IPS-15b (cell line): ENCODE results near the gene CBLB.

Experiments used
- H3K27me3 ChIP-seq: one replicate; pipeline ENCODE4 v1.6.1; 2013; ENCODE audit warnings: low read length; ENCODE audit not compliant: control insufficient read depth, insufficient read depth
- H3K36me3 ChIP-seq: one replicate; pipeline ENCODE4 v1.6.1; 2013; ENCODE audit warnings: low read length; ENCODE audit not compliant: control insufficient read depth, insufficient read depth
- H3K4me1 ChIP-seq: one replicate; pipeline ENCODE4 v1.6.1; 2013; ENCODE audit warnings: mild to moderate bottlenecking, low read length; ENCODE audit not compliant: control insufficient read depth, insufficient read depth
- H3K4me3 ChIP-seq: one replicate; pipeline ENCODE4 v1.5.1; 2013; ENCODE audit warnings: low read depth, low read length
- H3K9ac ChIP-seq: one replicate; pipeline ENCODE4 v1.6.1; 2013; ENCODE audit warnings: low read depth, mild to moderate bottlenecking, low read length
- H3K9me3 ChIP-seq: one replicate; pipeline ENCODE4 v1.6.1; 2013; ENCODE audit warnings: mild to moderate bottlenecking, low read length; ENCODE audit not compliant: control insufficient read depth, insufficient read depth

Gene CBLB

GRCh38 chr3:105774444-105775180 is 94.2 kb downstream of the CBLB start:
- Histone ChIP-seq H3K4me3 (no peak overlapping the region), H3K27me3 (no peaks in the 10 kb centered on the region), H3K4me1 (no peaks in the 10 kb centered on the region), H3K9ac (no peak overlapping the region), H3K36me3 (no peaks in the 10 kb centered on the region), H3K9me3 (no peaks in the 10 kb centered on the region)

- Histone ChIP-seq H3K9ac (no peak overlapping the region), H3K4me1 (no peaks in the 10 kb centered on the region), H3K4me3 (no peak overlapping the region), H3K27me3 (no peaks in the 10 kb centered on the region), H3K9me3 (no peaks in the 10 kb centered on the region), H3K36me3 (no peaks in the 10 kb centered on the region)
Observed at GRCh38 chr3:105773291-105773690, 95.5 kb downstream of the CBLB start.

GRCh38 chr3:105772635-105773034 is 96.2 kb downstream of the CBLB start:
- Histone ChIP-seq H3K4me1 (no peaks in the 10 kb centered on the region), H3K9me3 (no peaks in the 10 kb centered on the region), H3K4me3 (no peak overlapping the region), H3K36me3 (no peaks in the 10 kb centered on the region), H3K27me3 (no peaks in the 10 kb centered on the region), H3K9ac (no peak overlapping the region)

GRCh38 chr3:105771392-105771791 is 97.4 kb downstream of the CBLB start:
- H3K4me1 ChIP-seq: no peaks in the 10 kb centered on the region
- no peak overlapping the region for H3K9ac ChIP-seq
- H3K36me3 ChIP-seq: no peaks in the 10 kb centered on the region
- H3K27me3 ChIP-seq: no peaks in the 10 kb centered on the region
- H3K9me3 ChIP-seq: no peaks in the 10 kb centered on the region
- no peak overlapping the region for H3K4me3 ChIP-seq

GRCh38 chr3:105770410-105770809 is 98.4 kb downstream of the CBLB start:
- Histone ChIP-seq H3K4me3 (no peak overlapping the region), H3K9ac (no peak overlapping the region), H3K27me3 (no peaks in the 10 kb centered on the region), H3K36me3 (no peaks in the 10 kb centered on the region), H3K9me3 (no peaks in the 10 kb centered on the region), H3K4me1 (no peaks in the 10 kb centered on the region)

GRCh38 chr3:105767776-105768175 is 101.0 kb downstream of the CBLB start:
- no peak overlapping the region for H3K9ac ChIP-seq

GRCh38 chr3:105767216-105767615 is 101.6 kb downstream of the CBLB start:
- Histone ChIP-seq H3K4me3 (no peak overlapping the region), H3K36me3 (peaks cover 2% of the 10 kb centered on the region), H3K27me3 (no peaks in the 10 kb centered on the region), H3K9me3 (peaks cover 6% of the 10 kb centered on the region), H3K4me1 (no peaks in the 10 kb centered on the region), H3K9ac (no peak overlapping the region)

More at GRCh38 chr3:105767776-105768175, 101.0 kb downstream of the CBLB start:
- Histone ChIP-seq H3K4me3 (no peak overlapping the region), H3K4me1 (no peaks in the 10 kb centered on the region), H3K9me3 (peaks cover under 1% of the 10 kb centered on the region), H3K36me3 (no peaks in the 10 kb centered on the region), H3K27me3 (no peaks in the 10 kb centered on the region)

- peaks cover 11% of the 10 kb centered on the region for H3K9me3 ChIP-seq
- H3K4me3 ChIP-seq: no peak overlapping the region
- no peaks in the 10 kb centered on the region for H3K4me1 ChIP-seq
- no peaks in the 10 kb centered on the region for H3K27me3 ChIP-seq
- no peak overlapping the region for H3K9ac ChIP-seq
- peaks cover 2% of the 10 kb centered on the region for H3K36me3 ChIP-seq
Observed at GRCh38 chr3:105765308-105765639, 103.5 kb downstream of the CBLB start.

GRCh38 chr3:105764378-105765307 is 104.2 kb downstream of the CBLB start:
- H3K9ac ChIP-seq: no peak overlapping the region
- H3K4me3 ChIP-seq: no peak overlapping the region
- H3K27me3 ChIP-seq: no peaks in the 10 kb centered on the region
- no peaks in the 10 kb centered on the region for H3K4me1 ChIP-seq
- H3K9me3 ChIP-seq: peaks cover 11% of the 10 kb centered on the region
- H3K36me3 ChIP-seq: peaks cover 4% of the 10 kb centered on the region

GRCh38 chr3:105763659-105764036 is 105.2 kb downstream of the CBLB start:
- Histone ChIP-seq H3K9ac (no peak overlapping the region), H3K36me3 (peaks cover 9% of the 10 kb centered on the region), H3K4me3 (no peak overlapping the region)

GRCh38 chr3:105762749-105763658 is 105.8 kb downstream of the CBLB start:
- Histone ChIP-seq H3K9me3 (peaks cover 11% of the 10 kb centered on the region), H3K27me3 (no peaks in the 10 kb centered on the region), H3K4me3 (no peak overlapping the region), H3K4me1 (no peaks in the 10 kb centered on the region), H3K36me3 (peaks cover 11% of the 10 kb centered on the region), H3K9ac (no peak overlapping the region)

More at GRCh38 chr3:105763659-105764036, 105.2 kb downstream of the CBLB start:
- H3K9me3 ChIP-seq: peaks cover 11% of the 10 kb centered on the region
- no peaks in the 10 kb centered on the region for H3K27me3 ChIP-seq
- H3K4me1 ChIP-seq: no peaks in the 10 kb centered on the region
